ENCODE measurements around the gene DVL3. TPM values are rescaled to one million over a fixed set of nuclear protein-coding genes. Genes with fewer than 3 reads are reported as not detected.

Gene DVL3
- total and polyA plus RNA-seq, 10 donors, result 12.3 to 67.3 (median 47.9) TPM

DNA sequence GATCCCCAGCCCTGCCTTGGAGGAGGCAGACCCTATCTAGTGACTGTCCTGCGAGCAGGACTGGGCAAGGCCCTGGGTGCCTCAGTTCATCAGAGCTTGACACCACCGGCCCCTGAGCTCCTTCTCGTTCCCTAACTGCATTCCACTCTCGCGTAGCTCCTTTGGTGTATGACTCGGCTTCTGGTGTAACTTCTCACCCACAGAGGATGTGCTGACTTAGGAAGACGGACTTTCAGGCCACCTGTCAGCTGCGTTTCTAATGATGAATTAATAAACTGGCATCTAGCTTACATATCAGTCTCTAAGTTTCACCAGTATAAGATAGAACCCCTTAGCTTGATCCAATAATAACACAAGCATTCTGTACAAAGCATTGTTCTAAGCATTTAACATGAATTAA, 48.3 kb downstream of the DVL3 start:
- TF ChIP-seq POLR2A (IDR thresholded peaks at IDR 0.05) (no peak), CTCF (IDR thresholded peaks at IDR 0.05 in 8 of 11, conservative IDR thresholded peaks at IDR 0.05 in 3 of 11) (no peak), POLR2AphosphoS5 (IDR thresholded peaks at IDR 0.05) (no peak)
- intact Hi-C loops (cut with DNase I; ENCODE audit: low total_unique reads), result no loop called here
- no peak overlapping the region for H3K27ac ChIP-seq
- 75 to 85% (median 83%) methylated on average over 8 of the region's 8 CpGs for WGBS, 5 donors
- no peaks in the 10 kb centered on the region for H3K4me1 ChIP-seq
- no peaks in the 10 kb centered on the region for H3K36me3 ChIP-seq
- no peak overlapping the region for H3K4me3 ChIP-seq
- H3K9me3 ChIP-seq, result no peaks in the 10 kb centered on the region
- peaks cover 0 to 30% (median 0%) of the 10 kb centered on the region in 7 donors for H3K27me3 ChIP-seq (replicated peaks in 1 of 7)
- no peak for DNase-seq

- intact Hi-C loops (cut with DNase I; ENCODE audit: low total_unique reads), result no loop called here
- H3K4me1 ChIP-seq, result no peaks in the 10 kb centered on the region
- no peaks in the 10 kb centered on the region for H3K9me3 ChIP-seq
- peaks cover 0 to 30% (median 0%) of the 10 kb centered on the region in 7 donors for H3K27me3 ChIP-seq (replicated peaks in 1 of 7)
- no peak overlapping the region for H3K27ac ChIP-seq
- H3K36me3 ChIP-seq, result no peaks in the 10 kb centered on the region
- TF ChIP-seq POLR2A (IDR thresholded peaks at IDR 0.05) (no peak), CTCF (IDR thresholded peaks at IDR 0.05 in 8 of 11, conservative IDR thresholded peaks at IDR 0.05 in 3 of 11) (no peak), POLR2AphosphoS5 (IDR thresholded peaks at IDR 0.05) (no peak)
- WGBS, 5 donors, result 75 to 82% (median 78%) methylated on average over 11 of the region's 11 CpGs
- no peak overlapping the region for H3K4me3 ChIP-seq
- DNase-seq, result no peak
These were observed 54.2 kb downstream of the DVL3 start for GRCh38 chr3:184209146-184209923.

- TF ChIP-seq POLR2A (IDR thresholded peaks at IDR 0.05), result no peak
- no peak for TF ChIP-seq CTCF (IDR thresholded peaks at IDR 0.05 in 8 of 11, conservative IDR thresholded peaks at IDR 0.05 in 3 of 11)
- no peak for TF ChIP-seq POLR2AphosphoS5 (IDR thresholded peaks at IDR 0.05)
- H3K36me3 ChIP-seq, result no peaks in the 10 kb centered on the region
- peaks cover 0 to 20% (median 0%) of the 10 kb centered on the region in 7 donors for H3K27me3 ChIP-seq (replicated peaks in 1 of 7)
- DNase-seq, result no peak
- H3K4me1 ChIP-seq, result no peaks in the 10 kb centered on the region
- intact Hi-C loops (cut with DNase I; ENCODE audit: low total_unique reads), result no loop called here
- H3K4me3 ChIP-seq, result no peak overlapping the region
- 71 to 83% (median 73%) methylated on average over 5 of the region's 5 CpGs for WGBS, 5 donors
- H3K9me3 ChIP-seq, result no peaks in the 10 kb centered on the region
- H3K27ac ChIP-seq, result no peak overlapping the region
These were observed 56.1 kb downstream of the DVL3 start for GRCh38 chr3:184211297-184211696.

GRCh38 chr3:184211718-184212117, 56.5 kb downstream of the DVL3 start:
- Histone ChIP-seq H3K9me3 (no peaks in the 10 kb centered on the region), H3K4me1 (no peaks in the 10 kb centered on the region), H3K27ac (no peak overlapping the region), H3K27me3 (replicated peaks in 1 of 7) (peaks cover 0 to 16% (median 0%) of the 10 kb centered on the region in 7 donors), H3K36me3 (no peaks in the 10 kb centered on the region), H3K4me3 (no peak overlapping the region)
- WGBS, 5 donors, result 76 to 84% (median 82%) methylated on average over 5 of the region's 5 CpGs
- intact Hi-C loops (cut with DNase I; ENCODE audit: low total_unique reads), result no loop called here
- DNase-seq, result no peak
- TF ChIP-seq POLR2AphosphoS5 (IDR thresholded peaks at IDR 0.05) (no peak), POLR2A (IDR thresholded peaks at IDR 0.05) (no peak), CTCF (IDR thresholded peaks at IDR 0.05 in 8 of 11, conservative IDR thresholded peaks at IDR 0.05 in 3 of 11) (no peak)

All from spleen (tissue), 11 donors.